DND-41 (cell line): Measurements from ENCODE around the gene TBC1D17.

Experiments
- ATAC-seq: fragments of 200-7000 bp; cut with Tn5 transposase; 3 replicates; pipeline ENCODE4 v1.9.1; 2021; ENCODE audit warnings: low read depth; ENCODE audit not compliant: insufficient read depth
- DNase-seq: peaks from one replicate; pipeline ENCODE4 v3.0.0-alpha.2; 2020
- H2AFZ ChIP-seq: 2 replicates; pipeline ENCODE4 v1.6.0; 2012; ENCODE audit warnings: low read depth, low read length
- H3K27ac ChIP-seq: 2 replicates; pipeline ENCODE4 v1.5.1; 2012; ENCODE audit warnings: low read length, inconsistent platforms
- H3K27me3 ChIP-seq: fragments of 200-600 bp; sonication (generic); 2 replicates; pipeline ENCODE4 v1.6.0; 2012; ENCODE audit warnings: low read length, mild to moderate bottlenecking, inconsistent platforms; ENCODE audit not compliant: insufficient read depth, poor library complexity
- H3K36me3 ChIP-seq: 2 replicates; pipeline ENCODE4 v1.5.1; 2012; ENCODE audit warnings: low read length, inconsistent platforms; ENCODE audit not compliant: insufficient read depth
- H3K4me1 ChIP-seq: 2 replicates; pipeline ENCODE4 v1.5.1; 2012; ENCODE audit warnings: mild to moderate bottlenecking, low read length; ENCODE audit not compliant: insufficient read depth
- H3K4me2 ChIP-seq: 2 replicates; pipeline ENCODE4 v1.6.0; 2012; ENCODE audit warnings: mild to moderate bottlenecking, moderate library complexity, low read length, inconsistent platforms; ENCODE audit not compliant: insufficient read depth
- H3K4me3 ChIP-seq, 2 experiments: fragments of 200-600 bp in 1 of 2; shearing (Covaris generic) in 1 of 2; 2 replicates each; pipeline ENCODE4 v1.5.1; 2012 to 2016; ENCODE audit warnings: inconsistent platforms in 2 of 2, low read length in 2 of 2, mild to moderate bottlenecking in 2 of 2, low read depth in 1 of 2, moderate library complexity in 1 of 2
- H3K79me2 ChIP-seq: 2 replicates; pipeline ENCODE4 v1.6.0; 2012; ENCODE audit warnings: low read length, inconsistent platforms; ENCODE audit not compliant: insufficient read depth
- H3K9ac ChIP-seq: 2 replicates; pipeline ENCODE4 v1.6.0; 2012; ENCODE audit warnings: low read depth, mild to moderate bottlenecking, inconsistent platforms, low read length, moderate library complexity
- H3K9me3 ChIP-seq: 2 replicates; pipeline ENCODE4 v1.5.1; 2012; ENCODE audit warnings: low read length, moderate library complexity, mild to moderate bottlenecking, inconsistent platforms; ENCODE audit not compliant: insufficient read depth, severe bottlenecking
- H4K20me1 ChIP-seq: 2 replicates; pipeline ENCODE4 v1.6.0; 2012; ENCODE audit warnings: low read length; ENCODE audit not compliant: insufficient read depth
- EZH2 ChIP-seq: IDR thresholded peaks from 3 replicates; pipeline ENCODE4 v1.6.1; 2012; ENCODE audit warnings: borderline replicate concordance, low read depth, mild to moderate bottlenecking, moderate library complexity, low read length, inconsistent platforms; ENCODE audit not compliant: severe bottlenecking
- TF ChIP-seq, protein P1 (sequence below): IDR thresholded peaks from 2 replicates; pipeline ENCODE4 v1.5.1; 2012; ENCODE audit warnings: borderline replicate concordance, low read length, moderate library complexity, mild to moderate bottlenecking; ENCODE audit not compliant: poor library complexity, severe bottlenecking; ENCODE audit errors: extremely low read depth

Gene TBC1D17

DNA sequence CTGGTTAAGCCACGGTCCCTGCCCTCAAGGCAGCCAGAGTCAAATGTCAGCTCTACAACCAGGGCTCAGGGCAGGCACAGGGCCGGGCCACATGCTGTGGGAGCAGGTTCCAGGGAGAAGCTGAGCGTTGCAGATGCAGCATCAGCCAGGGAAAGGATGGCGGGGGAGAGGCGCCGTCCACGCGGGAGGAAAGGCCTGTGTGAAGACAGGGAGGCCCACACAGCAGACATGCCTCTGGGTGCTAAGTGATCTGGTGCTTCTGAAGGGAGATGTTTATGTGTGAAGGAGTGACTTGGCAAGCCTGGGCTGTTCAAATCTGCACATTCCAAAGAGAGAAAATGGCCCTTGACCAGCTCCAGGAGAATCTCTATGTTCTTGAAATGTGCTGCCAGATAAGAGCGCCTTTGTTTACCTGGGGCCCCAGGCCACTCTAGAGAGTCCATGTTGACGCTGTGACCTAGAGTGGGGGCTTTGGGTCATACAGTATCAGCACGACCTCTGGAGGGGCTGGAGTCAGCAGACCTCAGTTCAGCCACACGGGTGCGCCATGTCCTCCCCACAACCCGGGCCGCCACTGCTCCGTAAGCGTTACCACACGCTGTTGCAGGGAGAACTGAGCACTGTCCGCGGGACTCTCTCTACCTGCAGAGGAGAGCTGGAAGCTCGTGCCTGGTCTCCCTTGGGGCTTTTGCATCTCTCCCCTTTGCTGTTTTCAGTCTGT, 35.6 kb downstream of the TBC1D17 start:
- Histone ChIP-seq H3K36me3 (peaks cover 94% of the 10 kb centered on the region), H2AFZ (no peak overlapping the region), H3K79me2 (peaks cover 93% of the 10 kb centered on the region), H3K27me3 (no peaks in the 10 kb centered on the region), H3K4me2 (no peak overlapping the region), H3K9me3 (no peaks in the 10 kb centered on the region), H3K27ac (no peak overlapping the region), H3K4me3 (no peak overlapping the region), H3K4me1 (no peaks in the 10 kb centered on the region), H4K20me1 (peaks cover 90% of the 10 kb centered on the region), H3K9ac (no peak overlapping the region)
- ATAC-seq (no peak), DNase-seq (no peak)
- TF ChIP-seq, protein P1, sequence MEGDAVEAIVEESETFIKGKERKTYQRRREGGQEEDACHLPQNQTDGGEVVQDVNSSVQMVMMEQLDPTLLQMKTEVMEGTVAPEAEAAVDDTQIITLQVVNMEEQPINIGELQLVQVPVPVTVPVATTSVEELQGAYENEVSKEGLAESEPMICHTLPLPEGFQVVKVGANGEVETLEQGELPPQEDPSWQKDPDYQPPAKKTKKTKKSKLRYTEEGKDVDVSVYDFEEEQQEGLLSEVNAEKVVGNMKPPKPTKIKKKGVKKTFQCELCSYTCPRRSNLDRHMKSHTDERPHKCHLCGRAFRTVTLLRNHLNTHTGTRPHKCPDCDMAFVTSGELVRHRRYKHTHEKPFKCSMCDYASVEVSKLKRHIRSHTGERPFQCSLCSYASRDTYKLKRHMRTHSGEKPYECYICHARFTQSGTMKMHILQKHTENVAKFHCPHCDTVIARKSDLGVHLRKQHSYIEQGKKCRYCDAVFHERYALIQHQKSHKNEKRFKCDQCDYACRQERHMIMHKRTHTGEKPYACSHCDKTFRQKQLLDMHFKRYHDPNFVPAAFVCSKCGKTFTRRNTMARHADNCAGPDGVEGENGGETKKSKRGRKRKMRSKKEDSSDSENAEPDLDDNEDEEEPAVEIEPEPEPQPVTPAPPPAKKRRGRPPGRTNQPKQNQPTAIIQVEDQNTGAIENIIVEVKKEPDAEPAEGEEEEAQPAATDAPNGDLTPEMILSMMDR, result peak; percentile 13
- TF ChIP-seq EZH2, result no peak

DNA sequence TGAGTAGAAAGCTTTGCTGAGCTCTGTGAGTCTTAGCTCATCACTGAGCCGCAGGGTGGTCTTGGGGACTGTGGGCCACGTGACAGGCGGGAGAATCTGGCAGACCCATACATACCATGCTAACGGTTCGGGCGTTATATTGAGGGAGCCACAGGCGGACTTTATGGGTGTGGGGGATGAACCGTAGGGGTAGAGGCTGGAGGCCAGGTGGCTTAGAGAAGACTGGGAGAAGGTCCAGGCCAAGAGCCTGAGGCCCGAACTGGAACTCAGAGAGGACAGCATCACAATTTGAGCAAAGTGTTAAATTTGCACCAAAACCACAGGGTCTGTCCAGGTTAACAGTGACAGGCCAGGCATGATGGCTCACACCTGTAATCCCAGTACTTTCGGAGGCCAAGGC, 36.2 kb downstream of the TBC1D17 start:
- H3K4me3 ChIP-seq, result no peak overlapping the region
- peaks cover 93% of the 10 kb centered on the region for H3K36me3 ChIP-seq
- peaks cover 93% of the 10 kb centered on the region for H3K79me2 ChIP-seq
- no peak overlapping the region for H3K4me2 ChIP-seq
- H4K20me1 ChIP-seq, result peaks cover 89% of the 10 kb centered on the region
- TF ChIP-seq, protein P1, result no peak
- no peak for TF ChIP-seq EZH2
- no peak overlapping the region for H2AFZ ChIP-seq
- H3K27ac ChIP-seq, result no peak overlapping the region
- H3K9me3 ChIP-seq, result no peaks in the 10 kb centered on the region
- DNase-seq (no peak), ATAC-seq (no peak)
- H3K27me3 ChIP-seq, result no peaks in the 10 kb centered on the region
- H3K4me1 ChIP-seq, result no peaks in the 10 kb centered on the region
- H3K9ac ChIP-seq, result no peak overlapping the region

DNA sequence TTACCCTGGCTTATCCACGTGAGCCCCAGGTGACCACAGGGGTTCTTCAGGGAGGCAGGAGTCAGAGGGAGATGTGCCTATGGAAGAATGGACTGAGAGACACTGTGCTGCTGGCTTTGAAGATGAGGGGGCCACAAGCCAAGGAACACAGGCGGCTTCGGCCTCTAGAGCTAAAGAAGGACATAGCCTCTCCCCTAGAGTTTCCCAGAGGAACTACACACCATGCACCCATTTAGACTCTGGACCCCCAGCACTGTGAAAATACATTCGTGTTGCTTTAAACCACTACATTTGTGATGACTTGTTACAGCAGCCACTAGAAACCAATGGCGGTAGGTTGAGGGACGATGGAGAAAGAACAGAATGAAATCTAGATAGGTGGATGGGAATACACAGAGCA, 37.8 kb downstream of the TBC1D17 start:
- H3K27me3 ChIP-seq, result no peaks in the 10 kb centered on the region
- TF ChIP-seq, protein P1, result peak; percentile 45
- TF ChIP-seq EZH2, result no peak
- H3K4me2 ChIP-seq, result no peak overlapping the region
- DNase-seq, result no peak
- peaks cover 90% of the 10 kb centered on the region for H3K36me3 ChIP-seq
- ATAC-seq, result 0 out of 3 replicates have a peak, but pooled peaks have one; percentile 39
- H3K4me1 ChIP-seq, result no peaks in the 10 kb centered on the region
- no peak overlapping the region for H2AFZ ChIP-seq
- H3K9me3 ChIP-seq, result no peaks in the 10 kb centered on the region
- peaks cover 92% of the 10 kb centered on the region for H3K79me2 ChIP-seq
- peaks cover 86% of the 10 kb centered on the region for H4K20me1 ChIP-seq
- H3K9ac ChIP-seq, result no peak overlapping the region
- H3K27ac ChIP-seq, result no peak overlapping the region
- no peak overlapping the region for H3K4me3 ChIP-seq
